ENCODE measurements around the gene ZFR.

- TF ChIP-seq, protein P1, sequence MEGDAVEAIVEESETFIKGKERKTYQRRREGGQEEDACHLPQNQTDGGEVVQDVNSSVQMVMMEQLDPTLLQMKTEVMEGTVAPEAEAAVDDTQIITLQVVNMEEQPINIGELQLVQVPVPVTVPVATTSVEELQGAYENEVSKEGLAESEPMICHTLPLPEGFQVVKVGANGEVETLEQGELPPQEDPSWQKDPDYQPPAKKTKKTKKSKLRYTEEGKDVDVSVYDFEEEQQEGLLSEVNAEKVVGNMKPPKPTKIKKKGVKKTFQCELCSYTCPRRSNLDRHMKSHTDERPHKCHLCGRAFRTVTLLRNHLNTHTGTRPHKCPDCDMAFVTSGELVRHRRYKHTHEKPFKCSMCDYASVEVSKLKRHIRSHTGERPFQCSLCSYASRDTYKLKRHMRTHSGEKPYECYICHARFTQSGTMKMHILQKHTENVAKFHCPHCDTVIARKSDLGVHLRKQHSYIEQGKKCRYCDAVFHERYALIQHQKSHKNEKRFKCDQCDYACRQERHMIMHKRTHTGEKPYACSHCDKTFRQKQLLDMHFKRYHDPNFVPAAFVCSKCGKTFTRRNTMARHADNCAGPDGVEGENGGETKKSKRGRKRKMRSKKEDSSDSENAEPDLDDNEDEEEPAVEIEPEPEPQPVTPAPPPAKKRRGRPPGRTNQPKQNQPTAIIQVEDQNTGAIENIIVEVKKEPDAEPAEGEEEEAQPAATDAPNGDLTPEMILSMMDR (IDR thresholded peaks at IDR 0.05; ENCODE audit: borderline replicate concordance, extremely low read depth, low read length, poor library complexity, severe bottlenecking) = peak; percentile 56
- TF ChIP-seq EZH2 (IDR thresholded peaks at IDR 0.05; ENCODE audit: borderline replicate concordance, low read depth, low read length, severe bottlenecking) = no peak
Observed at GRCh38 chr5:32329395-32329834, 115.1 kb downstream of the ZFR start.
